GM21576 (cell line): ENCODE measurements around the gene FGFRL1.
"Not testable (repeated sequence)": the region's sequence is repeated elsewhere in the genome, so short reads cannot be mapped to it uniquely, and the experiment has no call there.

ENCODE experiments used
- ATAC-seq: cut with Tn5 transposase; IDR thresholded peaks from one replicate; pipeline ENCODE4 v1.9.1; 2021; ENCODE audit warnings: mild to moderate bottlenecking, moderate library complexity; ENCODE audit not compliant: unreplicated experiment

The FGFRL1 gene

DNA sequence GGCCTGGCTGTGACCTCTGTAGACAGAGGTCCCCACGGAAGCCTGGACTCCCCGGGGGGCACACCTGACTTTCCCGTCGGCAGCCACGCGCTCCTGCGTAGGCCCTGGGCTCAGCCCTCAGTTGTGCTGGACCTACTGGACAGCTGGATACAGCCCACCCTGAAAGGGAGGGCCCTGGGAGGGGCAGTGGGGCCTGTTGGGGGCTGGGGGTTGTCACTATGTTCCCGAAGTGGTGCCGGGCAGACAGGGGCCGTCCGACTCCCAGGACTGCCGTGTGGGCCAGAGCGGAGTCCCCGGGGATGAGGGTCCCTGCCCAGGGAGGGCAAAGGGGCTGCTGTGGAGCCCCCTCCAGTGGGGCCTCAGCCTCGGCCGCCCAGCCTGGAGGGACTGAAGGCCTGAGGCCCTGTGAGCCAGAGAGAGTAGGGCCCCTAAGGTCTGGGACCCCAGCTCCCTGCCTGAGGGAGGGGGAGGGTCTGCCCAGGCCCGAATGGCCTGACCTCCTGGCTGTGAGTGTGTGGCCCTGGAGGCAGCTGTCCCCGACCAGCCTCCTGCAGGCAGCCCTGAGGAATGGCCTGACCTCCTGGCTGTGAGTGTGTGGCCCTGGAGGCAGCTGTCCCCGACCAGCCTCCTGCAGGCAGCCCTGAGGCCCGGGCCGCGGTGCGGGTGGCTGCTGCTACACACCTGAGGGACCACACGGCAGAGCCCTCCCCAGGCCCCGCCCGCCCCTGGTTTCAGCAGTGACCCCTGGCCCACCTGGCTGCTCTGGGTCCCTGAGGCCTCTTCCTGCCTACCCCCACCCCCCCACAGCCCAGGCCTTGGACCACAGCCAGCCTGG lies 25.8 kb downstream of the FGFRL1 start:
- no peak for ATAC-seq

- no peak for ATAC-seq
These were observed 27.6 kb downstream of the FGFRL1 start for GRCh38 chr4:1038948-1039492.

GRCh38 chr4:1039493-1040343 lies 28.3 kb downstream of the FGFRL1 start:
- ATAC-seq: no peak

DNA sequence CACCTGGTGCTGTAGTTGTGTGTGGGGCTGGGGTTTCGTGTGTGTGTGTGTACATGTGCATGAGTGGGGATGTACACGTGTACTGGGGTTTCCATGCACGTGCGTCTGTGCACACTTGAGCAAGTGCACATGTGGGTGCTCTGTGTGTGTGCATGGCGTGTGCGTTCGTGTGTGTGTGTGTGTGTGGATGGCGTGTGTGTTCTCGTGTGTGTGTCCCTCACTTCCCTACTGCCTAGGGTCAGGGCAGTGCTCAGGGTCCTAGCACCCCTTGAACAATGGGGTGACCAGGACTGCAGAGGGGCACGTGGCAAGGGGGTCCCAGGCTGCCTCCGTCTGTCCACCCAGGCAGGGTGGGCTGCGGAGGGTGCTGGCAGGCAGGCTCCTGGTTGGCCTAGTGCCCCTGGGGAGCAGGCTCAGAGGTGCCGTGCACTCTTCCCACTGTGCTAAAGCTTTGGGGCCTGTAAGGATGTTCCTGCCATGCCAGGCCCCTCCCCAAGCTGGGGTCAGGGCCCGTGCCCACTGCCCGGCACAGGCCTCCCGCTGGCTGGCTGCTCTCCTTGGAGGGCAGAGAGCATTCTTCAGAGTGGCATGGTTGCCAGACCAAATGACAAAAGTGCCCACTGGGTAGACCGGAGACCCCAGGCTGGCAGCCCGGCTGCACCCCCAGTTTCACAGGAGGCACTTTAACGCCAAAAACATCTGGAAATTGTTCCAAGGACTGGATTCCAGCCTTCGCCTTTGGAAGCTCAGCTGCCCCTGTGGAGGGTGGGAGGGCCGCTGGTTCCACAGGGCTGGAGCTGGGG lies 29.1 kb downstream of the FGFRL1 start:
- ATAC-seq: no peak

GRCh38 chr4:1041147-1041935 lies 29.9 kb downstream of the FGFRL1 start:
- no peak for ATAC-seq

DNA sequence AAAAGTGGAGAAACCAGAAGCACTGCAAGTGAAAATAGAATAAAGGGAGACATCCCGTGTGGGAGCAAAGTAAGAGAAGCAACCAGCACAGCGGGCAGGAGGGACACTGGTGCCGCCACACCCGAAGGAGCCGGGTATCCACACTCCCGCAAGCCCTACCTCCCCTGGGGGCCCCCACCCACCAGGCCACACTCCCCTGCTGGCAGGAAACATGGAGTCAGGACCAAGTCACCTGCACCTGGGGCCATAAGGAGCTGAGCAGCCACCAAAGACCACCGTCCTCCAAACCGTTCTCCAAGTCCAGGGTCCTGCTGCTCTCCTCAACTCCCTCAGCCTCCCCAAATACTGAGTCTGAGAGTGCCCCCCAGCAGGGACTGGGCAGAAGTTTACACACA lies 30.5 kb downstream of the FGFRL1 start:
- no peak for ATAC-seq

- no peak for ATAC-seq
These were observed 31.1 kb downstream of the FGFRL1 start for GRCh38 chr4:1042352-1043055.

GRCh38 chr4:1043162-1043561 lies 31.7 kb downstream of the FGFRL1 start:
- ATAC-seq: no peak

- ATAC-seq: no peak
These were observed 32.4 kb downstream of the FGFRL1 start for GRCh38 chr4:1043651-1044468.

GRCh38 chr4:1044469-1045192 lies 33.2 kb downstream of the FGFRL1 start:
- no peak for ATAC-seq

GRCh38 chr4:1045193-1045594 lies 33.8 kb downstream of the FGFRL1 start:
- no peak for ATAC-seq

GRCh38 chr4:1045595-1046201 lies 34.3 kb downstream of the FGFRL1 start:
- ATAC-seq: no peak

DNA sequence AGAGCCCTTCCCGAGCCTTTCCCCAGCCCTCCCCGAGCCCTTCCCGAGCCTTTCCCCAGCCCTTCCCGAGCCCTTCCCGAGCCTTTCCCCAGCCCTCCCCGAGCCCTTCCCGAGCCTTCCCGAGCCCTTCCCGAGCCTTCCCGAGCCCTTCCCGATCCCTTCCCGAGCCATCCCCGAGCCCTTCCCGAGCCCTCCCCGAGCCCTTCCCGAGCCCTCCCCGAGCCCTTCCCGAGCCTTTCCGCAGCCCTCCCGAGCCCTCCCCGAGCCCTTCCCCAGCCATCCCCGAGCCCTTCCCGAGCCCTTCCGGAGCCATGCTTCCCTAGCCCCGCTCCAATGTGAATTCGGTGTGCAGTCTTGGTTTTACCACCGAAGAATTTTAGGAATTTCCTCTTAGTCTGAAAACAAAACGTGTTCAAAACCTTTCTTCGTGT lies 35.2 kb downstream of the FGFRL1 start:
- ATAC-seq: not testable (repeated sequence)

GRCh38 chr4:1047106-1047975 lies 35.9 kb downstream of the FGFRL1 start:
- no peak for ATAC-seq

DNA sequence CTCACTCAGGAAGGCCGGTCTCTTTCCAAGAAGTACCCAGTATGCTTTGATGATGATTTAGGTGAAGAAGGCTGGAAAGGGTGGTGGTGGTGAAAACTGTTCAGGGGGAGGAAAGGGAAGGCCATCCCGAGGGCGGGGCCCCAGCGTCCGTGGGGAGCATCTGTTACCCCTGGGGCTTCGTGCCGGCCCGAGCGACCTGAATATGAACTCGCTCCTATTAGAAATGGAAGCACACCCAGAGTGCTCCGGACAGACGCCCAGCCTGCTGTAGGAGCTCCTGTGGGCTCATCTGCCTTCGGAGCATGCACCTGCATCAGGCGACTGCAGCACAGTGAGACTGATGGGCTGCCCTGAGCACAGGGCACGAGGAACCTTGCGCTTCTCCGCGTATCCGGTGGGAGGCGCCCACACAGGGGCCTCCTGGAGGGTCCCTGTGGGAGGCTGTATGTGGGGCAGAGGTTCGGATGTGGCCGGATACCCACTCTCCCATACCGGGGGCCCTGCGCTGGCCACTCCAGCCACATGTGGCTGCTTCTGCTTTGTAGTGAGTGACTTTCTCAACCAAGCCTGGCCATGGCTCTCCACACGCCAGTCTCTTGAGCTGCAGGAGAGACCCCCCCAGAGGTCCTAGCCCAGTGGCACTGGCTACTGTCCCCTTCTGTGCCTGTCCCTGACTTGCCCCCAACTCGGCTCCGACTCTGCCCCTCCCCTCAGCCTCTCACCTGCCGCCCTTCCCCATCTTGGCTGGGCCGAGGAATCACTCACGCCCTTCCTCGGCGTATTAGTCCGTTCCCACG lies 36.7 kb downstream of the FGFRL1 start:
- ATAC-seq: no peak
